ENCODE results near the gene PPP2R2C. TPM values are rescaled to one million over a fixed set of nuclear protein-coding genes. Genes with fewer than 3 reads are reported as not detected.

PPP2R2C gene
- total and polyA plus RNA-seq, 2 experiments from 2014 or later: 1.3 to 9.2 TPM

DNA sequence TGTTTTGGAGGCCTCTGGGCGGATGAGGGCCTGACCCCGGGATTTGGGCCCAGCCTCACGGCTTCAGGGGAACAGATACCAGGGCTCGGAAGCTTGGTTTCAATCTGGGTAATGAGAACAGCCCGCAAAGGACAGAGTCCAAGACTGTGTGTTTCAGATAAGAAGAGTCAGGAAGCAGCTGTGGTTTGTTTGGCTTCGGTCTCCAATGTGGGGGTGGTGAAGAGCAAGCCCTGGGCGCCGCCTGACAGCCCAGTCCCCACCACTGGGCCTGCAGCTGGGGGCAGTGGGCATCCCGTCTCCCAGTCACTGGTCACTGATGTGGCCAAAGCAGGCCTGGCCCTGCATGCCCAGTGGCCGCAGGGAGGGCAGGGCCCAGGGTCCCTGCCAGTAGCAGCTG is 193.6 kb downstream of the PPP2R2C start (continued):
- TF ChIP-seq, protein P1, sequence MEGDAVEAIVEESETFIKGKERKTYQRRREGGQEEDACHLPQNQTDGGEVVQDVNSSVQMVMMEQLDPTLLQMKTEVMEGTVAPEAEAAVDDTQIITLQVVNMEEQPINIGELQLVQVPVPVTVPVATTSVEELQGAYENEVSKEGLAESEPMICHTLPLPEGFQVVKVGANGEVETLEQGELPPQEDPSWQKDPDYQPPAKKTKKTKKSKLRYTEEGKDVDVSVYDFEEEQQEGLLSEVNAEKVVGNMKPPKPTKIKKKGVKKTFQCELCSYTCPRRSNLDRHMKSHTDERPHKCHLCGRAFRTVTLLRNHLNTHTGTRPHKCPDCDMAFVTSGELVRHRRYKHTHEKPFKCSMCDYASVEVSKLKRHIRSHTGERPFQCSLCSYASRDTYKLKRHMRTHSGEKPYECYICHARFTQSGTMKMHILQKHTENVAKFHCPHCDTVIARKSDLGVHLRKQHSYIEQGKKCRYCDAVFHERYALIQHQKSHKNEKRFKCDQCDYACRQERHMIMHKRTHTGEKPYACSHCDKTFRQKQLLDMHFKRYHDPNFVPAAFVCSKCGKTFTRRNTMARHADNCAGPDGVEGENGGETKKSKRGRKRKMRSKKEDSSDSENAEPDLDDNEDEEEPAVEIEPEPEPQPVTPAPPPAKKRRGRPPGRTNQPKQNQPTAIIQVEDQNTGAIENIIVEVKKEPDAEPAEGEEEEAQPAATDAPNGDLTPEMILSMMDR (conservative IDR thresholded peaks at IDR 0.05; ENCODE audit: low read depth in 2 of 2): no peak
- TF ChIP-seq EZH2 (IDR thresholded peaks at IDR 0.05; ENCODE audit: low read depth, unreplicated experiment): no peak
- no peak for TF ChIP-seq REST (IDR thresholded peaks at IDR 0.05; ENCODE audit: unreplicated experiment)
- TF ChIP-seq EZH2phosphoT487 (IDR thresholded peaks at IDR 0.05; ENCODE audit: unreplicated experiment): no peak
- TF ChIP-seq POLR2AphosphoS5 (IDR thresholded peaks at IDR 0.05; ENCODE audit: low read depth): no peak

DNA sequence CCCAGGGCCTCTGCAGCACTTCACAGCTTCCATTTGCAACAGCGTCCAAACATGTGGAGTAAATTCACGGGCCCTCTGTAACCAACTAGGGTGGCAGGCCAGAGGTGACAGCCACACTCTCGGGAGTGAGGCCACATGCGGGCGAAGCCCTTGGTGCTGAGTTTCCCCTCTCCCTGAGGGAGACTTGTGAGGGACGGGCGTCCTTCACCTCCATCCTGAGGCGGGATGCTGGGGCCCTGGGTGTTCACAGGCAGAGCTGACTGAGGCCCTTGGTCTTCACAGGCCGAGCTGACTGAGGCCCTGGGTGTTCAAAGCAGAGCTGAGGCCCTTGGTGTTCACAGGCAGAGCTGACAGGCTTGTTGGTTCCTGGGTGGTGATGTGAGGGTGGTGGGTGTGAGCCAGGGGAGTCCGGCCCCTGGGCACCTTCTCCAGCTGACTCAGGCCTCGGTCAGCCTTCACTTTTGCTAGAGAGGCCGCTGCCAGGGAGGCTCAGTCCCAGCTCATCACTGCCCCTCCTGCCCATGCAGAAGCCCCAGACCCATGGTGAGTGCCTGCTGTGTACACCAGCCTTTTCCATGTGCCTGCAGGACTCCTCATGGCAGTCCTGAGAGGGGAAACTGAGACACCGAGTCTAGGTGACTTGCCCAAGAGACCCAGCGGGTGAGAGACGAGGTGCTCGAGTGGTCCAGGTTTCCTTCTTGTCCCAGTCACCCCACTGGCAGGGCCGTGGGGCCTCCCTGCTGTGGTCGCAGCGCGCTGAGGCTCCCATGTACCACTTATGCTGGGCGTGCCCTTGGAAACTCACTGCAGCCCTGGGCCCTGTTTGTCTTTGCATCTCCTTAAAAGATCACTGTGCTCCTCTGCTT is 194.2 kb downstream of the PPP2R2C start:
- H3K79me2 ChIP-seq (replicated peaks; ENCODE audit: insufficient read depth): peaks cover 18% of the 10 kb centered on the region
- TF ChIP-seq NANOG (IDR thresholded peaks at IDR 0.05; ENCODE audit: borderline replicate concordance) (no peak), ZNF114 (CRISPR knock-in tag; IDR thresholded peaks at IDR 0.05) (no peak), EZH2phosphoT487 (IDR thresholded peaks at IDR 0.05; ENCODE audit: unreplicated experiment) (no peak), ZNF331 (CRISPR knock-in tag; IDR thresholded peaks at IDR 0.05; ENCODE audit: low read depth) (no peak), ETS1 (IDR thresholded peaks at IDR 0.05) (no peak), EZH2 (IDR thresholded peaks at IDR 0.05; ENCODE audit: low read depth, unreplicated experiment) (no peak), ZNF462 (CRISPR knock-in tag; IDR thresholded peaks at IDR 0.05) (no peak), POLR2AphosphoS5 (IDR thresholded peaks at IDR 0.05; ENCODE audit: low read depth) (no peak), JUNB (IDR thresholded peaks at IDR 0.05; ENCODE audit: unreplicated experiment) (no peak)

More for the DNA sequence above, 194.2 kb downstream of the PPP2R2C start:
- no peaks in the 10 kb centered on the region for H3K9me2 ChIP-seq (ENCODE audit: insufficient read depth)
- H3K4me2 ChIP-seq: no peak overlapping the region
- Mint-ChIP-seq H3K4me3 (no peak overlapping the region), H3K36me3 (ENCODE audit: low read depth) (no peaks in the 10 kb centered on the region), H3K9me3 (no peaks in the 10 kb centered on the region; the same call in 2 of the 3 replicates), H3K27me3 (ENCODE audit: insufficient read depth, low read depth, poor library complexity) (peaks cover 9% of the 10 kb centered on the region), H3K27ac (no peak overlapping the region), H3K4me1 (peaks cover 16% of the 10 kb centered on the region)
- no peak overlapping the region for H3K4me3 ChIP-seq
- no peak for ATAC-seq
- 0 out of 2 replicates have a peak, but pooled peaks cover 3% of the 10 kb centered on the region for H4K20me1 ChIP-seq (replicated peaks; ENCODE audit: insufficient read depth)
- no peaks in the 10 kb centered on the region for H3K27me3 ChIP-seq (ENCODE audit: insufficient read depth)
- no peak for DNase-seq (ENCODE audit: low spot score)
- H3K27ac ChIP-seq (ENCODE audit: low read depth): no peak overlapping the region
- H2AFZ ChIP-seq: no peak overlapping the region
- no peaks in the 10 kb centered on the region for H3F3A ChIP-seq (replicated peaks; ENCODE audit: low read depth)
- H3K36me3 ChIP-seq (ENCODE audit: insufficient read depth): no peaks in the 10 kb centered on the region
- peaks cover 11% of the 10 kb centered on the region; the same call in 1 of the 2 replicates for H3K4me1 ChIP-seq (ENCODE audit: insufficient read depth)

Measured in GM23338 (cell line).